ENCODE data around the gene FAM13A. TPM values are rescaled to one million over a fixed set of nuclear protein-coding genes. Genes with fewer than 3 reads are reported as not detected.

Gene FAM13A
- total and polyA plus RNA-seq, 2 of the 8 experiments (the other 6 are each of a cell fraction or from before 2014, with no cell fraction given), result 7.1 to 16.5 TPM

GRCh38 chr4:88822034-88822789, 234.8 kb downstream of the FAM13A start:
- H3K27me3 ChIP-seq (replicated peaks in 1 of 4; ENCODE audit: control insufficient read depth in 3 of 4, extremely low read depth in 1 of 4, insufficient read depth in 3 of 4, low read length in 3 of 4), result no peaks in the 10 kb centered on the region
- H2BK12ac ChIP-seq (ENCODE audit: low read depth, low read length), result no peak overlapping the region
- no peaks in the 10 kb centered on the region for H3K9me3 ChIP-seq (ENCODE audit: insufficient read depth in 2 of 2, low read depth in 1 of 2, low read length in 1 of 2)
- H3K56ac ChIP-seq (replicated peaks; ENCODE audit: insufficient read length, low read depth, low read length), result no peak overlapping the region
- ChIA-PET POLR2A (ENCODE audit: partially characterized antibody) (no interaction called here), CTCF (ENCODE audit: partially characterized antibody) (interaction anchor here (1.1 to 12.6 kb wide), 3 partner anchors 201 to 285 kb away, joined by 3 to 224 read pairs (median 7); no protein-coding TSS in a partner anchor)
- FAIRE-seq, result no peak
- no peak overlapping the region for H3K14ac ChIP-seq (ENCODE audit: insufficient read length)
- H3K23ac ChIP-seq (ENCODE audit: insufficient read length), result no peak overlapping the region
- no peak overlapping the region for H2BK120ac ChIP-seq (replicated peaks; ENCODE audit: low read depth, low read length)
- H3K79me1 ChIP-seq (ENCODE audit: low read depth, low read length), result no peaks in the 10 kb centered on the region
- H3K18ac ChIP-seq (ENCODE audit: extremely low read depth, low read length), result no peak overlapping the region
- H3K23me2 ChIP-seq (ENCODE audit: low read depth, low read length), result peaks cover 4% of the 10 kb centered on the region; the same call in 1 of the 2 replicates
- H3K4me1 ChIP-seq (replicated peaks in 1 of 4; ENCODE audit: control insufficient read depth in 3 of 4, insufficient read depth in 4 of 4, low read length in 3 of 4), result peaks cover 0 to 8% (median 4%) of the 10 kb centered on the region in 4 experiments; a peak in 5 of 7 replicates
- H2BK5ac ChIP-seq (ENCODE audit: low read depth, low read length), result no peak overlapping the region
- no peak overlapping the region for H2AK5ac ChIP-seq (ENCODE audit: low read depth, low read length)
- no peak overlapping the region for H3K4ac ChIP-seq (replicated peaks; ENCODE audit: insufficient read length, low read depth, low read length)
- H3K36me3 ChIP-seq (ENCODE audit: control insufficient read depth in 2 of 4, insufficient read depth in 4 of 4, low read length in 3 of 4), result no peaks in the 10 kb centered on the region
- no peak for DNase-seq (ENCODE audit: low read depth in 1 of 2, low spot score in 2 of 2)
- H4K8ac ChIP-seq (ENCODE audit: extremely low read depth, insufficient read depth, low read length), result no peak overlapping the region
- TF ChIP-seq KDM5A (IDR thresholded peaks at IDR 0.05; ENCODE audit: low read length), result no peak
- no peak for TF ChIP-seq BRCA1 (IDR thresholded peaks at IDR 0.05; ENCODE audit: low read depth, low read length)
- no peak for TF ChIP-seq MAX (IDR thresholded peaks at IDR 0.05)
- no peak for TF ChIP-seq NANOG (IDR thresholded peaks at IDR 0.05; ENCODE audit: insufficient read depth, low read depth, low read length, poor library complexity, severe bottlenecking)
- TF ChIP-seq CHD1 (IDR thresholded peaks at IDR 0.05; ENCODE audit: low read depth, low read length), result no peak
- no peak for TF ChIP-seq GTF2F1 (IDR thresholded peaks at IDR 0.05; ENCODE audit: borderline replicate concordance, low read depth, low read length)
- no peak for TF ChIP-seq MAFK (IDR thresholded peaks at IDR 0.05; ENCODE audit: low read depth, low read length)
- no peak for TF ChIP-seq SP4 (IDR thresholded peaks at IDR 0.05; ENCODE audit: low read length)
- TF ChIP-seq POLR2A (IDR thresholded peaks at IDR 0.05; ENCODE audit: control extremely low read depth in 1 of 2, low read depth in 2 of 2, low read length in 2 of 2), result no peak
- no peak for TF ChIP-seq TEAD4 (IDR thresholded peaks at IDR 0.05; ENCODE audit: low read depth, low read length)
- no peak for TF ChIP-seq EGR1 (IDR thresholded peaks at IDR 0.05; ENCODE audit: borderline replicate concordance, low read depth, low read length)
- no peak for TF ChIP-seq RXRA (IDR thresholded peaks at IDR 0.05; ENCODE audit: insufficient read depth, low read depth, low read length)
- TF ChIP-seq SUZ12 (IDR thresholded peaks at IDR 0.05; ENCODE audit: low read length), result no peak
- no peak overlapping the region for H2BK15ac ChIP-seq (ENCODE audit: low read length)
- H3K27ac ChIP-seq (ENCODE audit: low read depth, low read length), result no peak overlapping the region
- H3K4me2 ChIP-seq (ENCODE audit: insufficient read depth in 1 of 2, low read depth in 2 of 2, low read length in 2 of 2), result peak overlapping the region; percentile 73 to 87; a peak in 3 of 4 replicates
- H3K9ac ChIP-seq (replicated peaks in 1 of 4; ENCODE audit: extremely low read depth in 1 of 4, low read depth in 3 of 4, low read length in 3 of 4), result no peak overlapping the region
- H3K4me3 ChIP-seq (ENCODE audit: extremely low read depth in 1 of 4, insufficient read depth in 2 of 4, low read depth in 3 of 4, low read length in 4 of 4), result peak overlapping the region in 1 of 4 experiments; percentile 56; a peak in 2 of 8 replicates
- 91% methylated on average over 4 of the region's 4 CpGs; no CpG with 5 or more reads in 1 of the 2 experiments for WGBS, 2 experiments (ENCODE audit: extremely low coverage in 1 of 2, insufficient coverage in 1 of 2, insufficient read length in 1 of 2, insufficient replicate concordance in 2 of 2, low coverage in 1 of 2, low lambda C conversion rate in 2 of 2, missing lambda C conversion rate in 1 of 2)
- H4K20me1 ChIP-seq (replicated peaks in 1 of 2; ENCODE audit: control insufficient read depth in 1 of 2, insufficient read depth in 2 of 2, low read length in 2 of 2), result peaks cover 0 to 2% of the 10 kb centered on the region in 2 experiments
- no peak overlapping the region for H2AFZ ChIP-seq (ENCODE audit: low read length)
- H3K79me2 ChIP-seq (ENCODE audit: control insufficient read depth in 1 of 2, insufficient read depth in 2 of 2, low read length in 2 of 2), result no peaks in the 10 kb centered on the region
- H4K91ac ChIP-seq (replicated peaks; ENCODE audit: insufficient read length, low read length), result no peak overlapping the region
- no peak overlapping the region for H2BK20ac ChIP-seq (ENCODE audit: low read length)
- peak overlapping the region; percentile 62 for H4K5ac ChIP-seq (ENCODE audit: insufficient read length, low read depth, low read length)

Measured in H1 (cell line).